Stimulated activated CD4-positive, alpha-beta T cell treated with anti-CD3 and anti-CD28 coated beads, Interleukin-15, amount 100 ng/mL, for 48 hours (primary cell): Measurements from ENCODE around the gene PATE1.
"Not testable (repeated sequence)": the region's sequence is repeated elsewhere in the genome, so short reads cannot be mapped to it uniquely, and the experiment has no call there.

Source experiments
- DNase-seq, 2 donors: peaks; one replicate each; pipeline ENCODE4 v3.0.0-alpha.2; 2020; ENCODE audit warnings: low read depth in 2 of 2

Gene PATE1

GRCh38 chr11:125745979-125746378 lies at the start of gene PATE1:
Gene PATE1 (plus strand): TSS chr11:125746279. CDS start chr11:125746305, 26 bp downstream.
- no peak for DNase-seq

- DNase-seq, result no peak
Measured at GRCh38 chr11:125701018-125701610, 45.0 kb upstream of the PATE1 start.

- DNase-seq, result no peak
Measured at GRCh38 chr11:125701858-125702621, 44.0 kb upstream of the PATE1 start.

- DNase-seq, result not testable (repeated sequence)
Measured at GRCh38 chr11:125704686-125705085, 41.4 kb upstream of the PATE1 start.

GRCh38 chr11:125720781-125721180 lies 25.3 kb upstream of the PATE1 start:
- no peak for DNase-seq

GRCh38 chr11:125724125-125724524 lies 22.0 kb upstream of the PATE1 start:
- no peak for DNase-seq

- no peak for DNase-seq
Measured at GRCh38 chr11:125728969-125729368, 17.1 kb upstream of the PATE1 start.

GRCh38 chr11:125740617-125741016 lies 5.5 kb upstream of the PATE1 start:
- no peak for DNase-seq

- DNase-seq, result no peak
Measured at GRCh38 chr11:125743681-125744080, 2.4 kb upstream of the PATE1 start.

- no peak for DNase-seq
Measured at GRCh38 chr11:125750629-125751028, 4.5 kb downstream of the PATE1 start.

GRCh38 chr11:125756050-125756449 lies 10.0 kb downstream of the PATE1 start:
- no peak for DNase-seq

- no peak for DNase-seq
Measured at GRCh38 chr11:125762445-125762844, 16.4 kb downstream of the PATE1 start.

- no peak for DNase-seq
Measured at GRCh38 chr11:125763483-125763882, 17.4 kb downstream of the PATE1 start.

- no peak for DNase-seq
Measured at GRCh38 chr11:125766251-125766650, 20.2 kb downstream of the PATE1 start.

- no peak for DNase-seq
Measured at GRCh38 chr11:125768336-125769046, 22.4 kb downstream of the PATE1 start.

- DNase-seq, result no peak
Measured at GRCh38 chr11:125770583-125770982, 24.5 kb downstream of the PATE1 start.

- DNase-seq, result no peak
Measured at GRCh38 chr11:125772834-125773505, 26.9 kb downstream of the PATE1 start.

GRCh38 chr11:125773516-125773915 lies 27.4 kb downstream of the PATE1 start:
- no peak for DNase-seq

- DNase-seq, result no peak
Measured at GRCh38 chr11:125777309-125777708, 31.2 kb downstream of the PATE1 start.

GRCh38 chr11:125778728-125779127 lies 32.6 kb downstream of the PATE1 start, which contains the start of gene PATE2:
Gene PATE2 (minus strand): TSS chr11:125778828. CDS start chr11:125778773, 55 bp downstream.
- DNase-seq, result no peak

- DNase-seq, result no peak
Measured at GRCh38 chr11:125784678-125785077, 38.6 kb downstream of the PATE1 start.

- DNase-seq, result no peak
Measured at GRCh38 chr11:125787827-125788226, 41.7 kb downstream of the PATE1 start, which contains the start of gene PATE3. Gene PATE3 (plus strand): TSS chr11:125788127. CDS start chr11:125788152, 25 bp downstream.
